ENCODE results near the gene RBP2.

DNA sequence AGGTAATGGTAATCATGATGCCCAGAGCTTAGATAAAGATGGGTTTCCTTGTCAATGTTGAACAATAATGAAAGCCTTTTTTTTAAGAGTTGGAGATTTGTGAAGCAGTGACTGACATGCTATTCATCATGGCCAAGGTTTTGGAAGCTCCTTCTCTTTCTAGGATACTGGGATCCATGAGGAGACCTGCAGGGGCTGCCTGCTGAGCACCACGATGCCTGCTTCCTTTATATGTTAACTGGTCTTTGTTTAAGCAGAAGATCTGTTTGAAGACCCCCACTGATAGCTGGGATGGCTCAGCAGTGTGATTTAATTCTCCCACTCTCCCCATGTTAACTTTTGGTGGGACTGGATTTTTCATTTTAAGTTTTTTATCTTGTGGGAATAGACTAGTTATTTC, 47.4 kb upstream of the RBP2 start:
- TF ChIP-seq POLR2A (IDR thresholded peaks at IDR 0.05; ENCODE audit: low read length) = no peak
- TF ChIP-seq GATA1 (IDR thresholded peaks at IDR 0.05; ENCODE audit: low read depth, low read length) = no peak

Measured in erythroblast (primary cell).